Globus pallidus (tissue), 1 donor: ENCODE measurements around the gene PLB1.
A peak's percentile ranks its signal among the peaks of the same experiment; 100 is the strongest.

Experiments
- DNase-seq: peaks from one replicate; pipeline ENCODE4 v3.0.0-alpha.2; 2015; ENCODE audit warnings: low spot score

The PLB1 gene

DNA sequence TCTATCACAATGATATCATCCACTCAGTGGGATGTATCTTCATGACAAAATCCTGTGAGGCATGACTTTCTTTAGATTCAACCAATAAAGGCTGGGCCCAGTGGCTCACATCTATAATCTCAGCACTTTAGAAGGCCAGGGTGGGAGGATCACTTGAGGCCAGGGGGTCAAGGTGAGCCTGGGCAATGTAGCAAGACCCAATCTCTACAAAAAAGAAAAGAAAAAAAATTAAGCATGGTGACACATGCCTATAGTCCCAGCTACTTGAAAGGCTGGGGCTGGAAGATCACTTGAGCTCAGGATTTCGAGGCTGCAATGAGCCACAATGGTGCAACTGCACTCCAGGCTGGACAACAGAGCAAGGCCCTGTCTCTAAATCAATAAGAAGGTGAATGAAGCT is 68.0 kb downstream of the PLB1 start:
- DNase-seq = no peak

DNA sequence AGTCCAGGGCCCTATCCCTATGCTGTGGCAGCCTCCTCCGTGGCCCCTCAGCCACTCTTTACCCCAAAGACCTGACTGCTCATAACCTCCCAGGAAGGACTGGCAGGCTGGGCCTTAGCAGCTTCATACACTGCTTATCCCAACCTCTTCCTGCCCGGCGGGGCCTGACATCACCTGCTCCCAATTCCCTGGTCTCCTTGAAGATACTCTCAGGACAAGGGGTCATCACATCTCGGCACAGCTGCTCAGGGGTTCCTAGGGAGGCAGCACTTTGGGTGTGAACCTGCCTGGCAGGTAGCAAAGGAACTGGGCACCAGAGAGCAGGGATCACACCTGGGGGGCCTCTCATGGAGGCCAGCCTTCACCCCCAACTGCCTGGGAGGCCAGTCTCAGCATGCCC is 68.5 kb downstream of the PLB1 start:
- DNase-seq = no peak

DNA sequence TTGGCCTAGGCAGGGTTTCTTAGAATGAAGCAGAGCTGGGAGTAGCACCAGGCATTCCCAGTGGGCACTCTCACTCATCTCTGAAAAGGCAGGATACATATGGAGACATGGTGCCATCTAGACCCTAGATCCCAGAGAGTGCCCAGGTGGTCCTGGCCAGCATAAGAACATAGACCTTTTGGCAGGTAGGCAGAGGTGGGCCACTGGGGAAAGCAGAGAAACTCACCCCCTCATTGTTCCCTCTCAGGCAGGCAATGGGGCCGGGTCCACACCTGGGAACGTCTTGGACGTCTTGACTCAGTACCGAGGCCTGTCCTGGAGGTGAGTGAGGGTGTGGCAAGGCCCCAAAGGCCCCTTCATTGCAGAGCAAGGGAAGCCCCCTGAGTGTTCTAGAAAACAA is 69.2 kb downstream of the PLB1 start:
- no peak for DNase-seq

DNA sequence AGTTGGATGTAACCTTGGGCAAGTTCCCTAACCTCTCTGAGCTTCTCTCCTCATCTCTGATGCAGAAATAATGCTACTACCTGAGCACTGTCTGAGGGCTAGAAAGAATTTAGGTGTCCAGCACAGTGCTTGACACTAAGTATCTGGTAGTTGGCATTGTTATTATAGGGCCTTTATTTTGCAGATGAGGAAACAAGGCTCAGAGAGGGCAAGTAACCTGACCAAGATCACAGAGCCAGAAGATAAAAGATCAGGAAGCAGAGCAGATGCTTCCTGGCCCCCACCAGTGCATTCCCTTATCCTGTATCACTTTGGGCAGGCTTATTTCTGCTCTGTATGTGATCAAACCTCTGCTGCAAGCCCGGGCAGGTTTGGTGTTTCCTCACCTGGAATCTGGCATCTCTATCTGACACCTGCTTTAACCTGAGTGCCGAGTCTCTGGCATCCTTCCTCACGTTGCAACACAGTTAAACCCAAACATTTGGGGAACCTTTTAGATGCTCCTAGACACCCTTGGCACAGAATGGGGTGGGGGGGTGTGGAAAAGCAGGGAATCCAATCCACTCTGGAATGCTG is 69.9 kb downstream of the PLB1 start:
- DNase-seq = no peak

DNA sequence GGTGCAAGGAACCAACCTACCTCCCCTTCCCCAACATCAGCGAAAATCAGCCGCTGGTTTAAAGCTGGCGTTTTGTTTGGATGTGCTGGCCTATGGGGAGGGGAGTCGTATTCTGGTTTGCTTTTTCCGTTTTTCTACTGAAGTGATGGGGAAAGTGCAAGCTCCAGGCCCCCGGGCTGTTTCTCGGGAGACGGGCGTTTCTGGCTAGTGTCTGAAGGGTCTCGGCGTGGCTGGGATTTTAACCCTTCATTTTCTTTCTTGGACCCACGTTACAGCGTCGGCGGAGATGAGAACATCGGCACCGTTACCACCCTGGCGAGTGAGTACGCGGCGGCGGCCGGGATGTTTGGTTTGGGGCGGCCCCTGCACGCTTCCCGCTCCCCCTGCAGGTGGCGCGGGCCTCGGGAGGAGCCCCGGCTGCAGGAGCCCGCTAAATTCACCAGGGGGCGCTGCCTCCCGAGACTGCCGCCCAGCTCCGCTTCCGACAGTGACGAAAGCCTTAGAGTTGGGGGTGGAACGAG is 70.7 kb downstream of the PLB1 start:
- peak; percentile 80 for DNase-seq

DNA sequence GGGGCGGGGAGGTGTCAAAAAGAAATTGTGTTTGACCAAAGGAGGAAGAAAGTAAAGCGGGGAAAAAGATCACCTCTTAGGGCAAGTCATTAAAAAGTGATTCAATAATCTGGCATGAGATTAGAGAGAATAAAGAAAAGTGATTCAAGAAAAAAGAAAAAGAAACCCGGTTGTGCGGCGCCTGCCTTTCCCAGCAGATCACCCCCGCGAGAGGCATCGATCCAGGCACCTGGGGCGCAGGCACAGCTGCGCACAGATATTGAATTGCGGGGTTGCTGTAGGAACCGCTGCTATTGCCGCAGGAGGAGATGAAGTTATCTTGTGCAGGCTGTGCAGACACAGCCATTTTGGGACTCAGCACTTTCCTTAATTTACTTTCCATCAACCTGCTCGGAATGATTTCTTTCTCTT is 71.2 kb downstream of the PLB1 start:
- DNase-seq = peak; percentile 15

DNA sequence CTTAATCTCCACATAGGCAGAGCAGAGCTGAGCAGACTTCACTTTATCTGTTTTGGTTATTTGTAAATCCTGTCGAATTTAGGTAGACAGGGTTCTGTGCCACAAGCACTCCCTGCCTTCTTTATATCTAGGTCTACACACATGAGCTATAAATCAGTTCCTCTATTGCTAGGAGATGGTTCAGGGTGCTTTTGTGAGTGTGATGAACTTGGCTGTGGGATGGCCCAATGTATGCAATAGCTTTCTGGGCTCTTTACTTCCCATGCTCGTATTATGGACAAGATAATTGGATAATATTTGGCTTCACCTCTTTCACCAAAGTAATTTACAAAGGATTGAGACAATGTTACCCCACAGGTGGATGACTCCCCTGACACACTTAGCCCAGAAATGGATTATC is 72.2 kb downstream of the PLB1 start:
- DNase-seq = no peak

DNA sequence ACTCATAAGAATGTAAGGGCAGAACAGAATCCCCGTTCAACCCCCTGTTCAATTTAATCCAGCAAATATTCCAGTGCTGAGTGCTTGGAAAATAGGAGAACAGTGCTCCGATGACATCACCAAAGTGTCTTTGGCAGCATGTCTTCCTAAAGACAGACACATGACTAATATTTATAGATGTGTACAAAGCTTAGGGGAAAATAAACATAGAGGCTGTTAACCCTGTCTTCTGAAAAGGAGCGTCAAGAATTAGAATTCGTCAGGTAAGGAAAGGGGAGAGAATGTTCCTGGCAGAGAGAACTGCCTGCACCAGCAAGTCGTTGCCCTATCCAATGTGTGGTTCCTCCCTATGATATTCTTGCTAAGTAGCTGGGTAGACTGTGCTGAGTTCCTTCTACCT is 72.7 kb downstream of the PLB1 start:
- DNase-seq = no peak

DNA sequence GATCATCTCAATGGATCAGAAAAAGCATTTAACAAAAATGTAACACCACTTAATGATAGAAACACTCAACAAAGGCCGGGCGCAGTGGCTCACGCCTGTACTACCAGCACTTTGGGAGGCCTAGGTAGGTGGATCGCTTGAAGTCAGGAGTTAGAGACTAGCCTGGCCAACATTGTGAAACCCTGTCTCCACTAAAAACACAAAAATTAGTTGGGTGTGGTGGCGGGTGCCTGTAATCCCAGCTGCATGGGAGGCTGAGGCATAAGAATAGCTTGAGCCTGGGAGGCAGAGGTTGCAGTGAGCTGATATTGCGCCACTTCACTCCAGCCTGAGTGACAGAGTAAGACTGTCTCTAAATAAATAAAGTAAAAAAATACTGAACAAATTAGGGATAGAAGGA is 74.6 kb downstream of the PLB1 start:
- no peak for DNase-seq

DNA sequence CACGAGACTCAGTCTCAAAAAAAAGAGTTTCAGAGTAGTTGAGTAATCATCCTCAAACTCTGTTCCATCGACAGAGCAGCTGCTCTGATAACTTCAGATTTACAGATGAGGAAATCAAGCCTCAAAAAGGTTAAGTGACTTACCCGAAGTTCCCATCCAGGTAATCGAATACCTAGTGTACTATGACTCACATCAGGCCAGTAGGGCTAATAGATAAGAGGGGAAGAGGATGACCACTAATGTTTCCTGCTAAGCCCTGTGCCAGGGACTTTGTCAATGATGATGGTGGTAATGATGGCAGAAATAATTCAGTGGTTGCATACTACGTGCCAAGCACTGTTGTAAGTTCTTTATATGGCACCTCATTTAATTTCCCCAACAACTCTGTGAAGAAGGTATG is 80.9 kb downstream of the PLB1 start:
- DNase-seq = no peak

DNA sequence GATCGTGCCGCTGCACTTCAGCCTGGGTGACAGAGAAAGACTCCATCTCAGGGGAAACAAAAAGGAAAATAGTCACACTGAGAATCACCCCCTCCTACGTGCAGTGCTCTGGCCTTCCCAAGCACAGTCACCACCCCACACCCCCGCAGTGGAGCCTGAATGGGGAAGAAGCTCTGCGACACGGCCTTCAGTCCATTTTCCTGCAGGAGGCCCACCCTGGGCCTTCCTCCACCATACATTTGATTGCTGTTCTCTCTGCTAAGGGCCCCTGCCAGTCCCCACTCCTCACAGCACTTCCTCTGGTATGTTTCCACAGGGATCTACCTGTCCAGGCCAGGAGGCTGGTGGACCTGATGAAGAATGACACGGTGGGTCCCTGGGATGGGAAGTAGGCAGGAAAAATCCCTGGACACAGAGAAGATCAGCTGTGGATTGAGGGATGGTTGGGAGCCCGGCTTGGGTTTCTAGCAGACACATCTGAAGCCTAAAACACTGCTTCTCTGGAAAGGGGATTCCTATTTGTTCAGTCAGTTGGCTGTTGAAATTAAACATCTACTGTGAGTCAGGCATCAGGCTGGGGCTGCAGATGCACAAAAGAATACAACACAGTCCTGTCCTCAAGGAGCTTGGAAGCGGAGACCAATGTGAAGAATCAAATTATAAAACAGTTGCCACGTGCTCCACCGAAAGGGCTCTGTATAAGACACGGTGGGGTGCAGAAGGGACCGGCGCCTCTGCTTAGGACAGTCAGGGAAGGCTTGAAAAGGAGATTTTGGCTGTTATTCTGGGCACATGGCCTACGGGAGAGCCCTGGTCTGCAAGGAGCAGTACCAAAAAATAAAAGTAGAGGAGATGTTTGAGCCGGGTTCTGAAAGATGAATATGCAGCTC is 82.2 kb downstream of the PLB1 start:
- no peak for DNase-seq

DNA sequence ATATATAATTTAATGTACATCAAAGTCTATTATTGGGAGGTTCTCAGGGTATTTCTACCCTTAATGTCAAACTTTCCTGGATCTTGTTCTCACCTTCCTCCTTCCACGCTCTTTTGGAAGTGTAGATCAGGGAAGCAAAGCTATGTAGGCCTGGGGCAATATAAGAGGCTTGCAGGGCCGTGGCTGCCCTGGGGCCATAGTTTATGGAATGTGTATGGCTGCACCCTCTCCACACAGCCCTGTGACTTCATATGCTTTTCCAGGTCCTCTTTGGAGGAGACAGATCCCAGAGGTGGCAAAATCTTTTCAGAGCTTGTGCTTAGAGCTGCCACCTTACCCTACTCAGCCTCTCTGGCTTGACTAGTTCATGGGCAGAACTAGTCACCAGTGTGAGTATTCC is 82.9 kb downstream of the PLB1 start:
- DNase-seq = no peak

DNA sequence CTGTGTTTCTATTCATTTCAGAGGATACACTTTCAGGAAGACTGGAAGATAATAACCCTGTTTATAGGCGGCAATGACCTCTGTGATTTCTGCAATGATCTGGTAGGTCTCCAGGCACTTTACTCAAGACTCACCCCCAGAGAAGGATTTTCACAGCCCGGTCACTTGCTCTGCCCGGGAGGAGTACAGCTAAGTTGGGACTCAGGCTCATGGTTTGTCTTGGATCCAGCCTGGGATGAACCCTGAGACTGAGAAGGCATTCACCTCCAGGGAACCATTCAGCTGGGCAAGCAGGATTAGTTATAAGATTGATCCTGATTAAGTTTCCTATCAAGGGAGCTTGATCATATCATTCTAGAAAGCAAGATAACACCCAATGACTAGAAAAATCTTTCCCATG is 83.7 kb downstream of the PLB1 start:
- no peak for DNase-seq

DNA sequence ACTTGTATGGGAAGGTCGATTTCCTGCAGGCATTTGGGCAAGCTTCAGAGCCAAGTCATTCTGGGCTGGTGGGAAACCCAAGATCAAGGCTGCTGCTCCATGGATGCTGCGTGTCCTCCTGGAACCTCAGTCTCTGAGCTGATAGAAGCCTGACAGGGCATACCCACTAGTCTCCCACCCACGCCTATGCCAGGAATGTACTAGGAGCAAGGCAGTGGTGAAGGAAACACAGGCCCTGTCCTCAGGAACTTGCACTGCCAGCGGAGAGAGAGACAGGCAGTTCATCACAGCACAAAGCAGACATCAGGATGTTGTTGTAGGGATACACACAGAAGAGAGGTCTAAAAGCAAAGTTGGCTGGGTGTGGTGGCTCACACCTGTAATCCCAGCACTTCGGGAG is 84.2 kb downstream of the PLB1 start:
- no peak for DNase-seq

DNA sequence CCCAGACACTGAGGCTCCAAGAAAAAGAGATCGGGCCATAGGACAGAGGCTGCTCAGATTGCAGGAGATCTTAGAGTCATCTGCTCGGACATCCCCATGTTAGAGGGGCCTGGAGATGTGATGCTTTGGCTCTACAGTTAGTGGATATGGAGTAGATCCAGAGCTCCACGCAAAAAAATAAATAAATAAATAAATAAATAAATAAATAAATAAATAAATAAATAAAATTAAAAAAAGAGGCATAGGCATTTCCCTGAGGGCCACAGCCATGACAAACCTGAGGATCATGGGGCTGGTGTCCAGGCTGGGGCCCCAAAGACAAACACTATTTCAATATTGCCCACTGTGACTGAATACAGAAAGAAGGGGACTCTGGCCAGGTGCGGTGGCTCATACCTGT is 85.5 kb downstream of the PLB1 start:
- no peak for DNase-seq

DNA sequence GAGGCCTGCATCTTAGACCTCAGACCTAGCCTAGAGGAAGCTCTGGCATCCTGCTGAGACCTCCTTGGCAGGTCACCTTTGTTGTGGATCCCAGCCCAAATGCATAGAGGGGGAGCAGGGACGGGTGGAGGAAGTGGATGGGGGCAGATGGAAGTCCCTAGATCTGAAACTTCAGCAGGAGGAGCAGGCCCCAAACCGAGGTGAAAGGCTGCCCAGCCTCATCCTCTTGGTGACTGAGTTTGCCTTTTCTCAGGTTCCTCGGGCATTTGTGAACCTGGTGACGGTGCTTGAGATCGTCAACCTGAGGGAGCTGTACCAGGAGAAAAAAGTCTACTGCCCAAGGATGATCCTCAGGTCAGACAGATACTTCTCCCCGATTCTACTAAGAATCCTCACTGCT is 86.3 kb downstream of the PLB1 start:
- DNase-seq = no peak

DNA sequence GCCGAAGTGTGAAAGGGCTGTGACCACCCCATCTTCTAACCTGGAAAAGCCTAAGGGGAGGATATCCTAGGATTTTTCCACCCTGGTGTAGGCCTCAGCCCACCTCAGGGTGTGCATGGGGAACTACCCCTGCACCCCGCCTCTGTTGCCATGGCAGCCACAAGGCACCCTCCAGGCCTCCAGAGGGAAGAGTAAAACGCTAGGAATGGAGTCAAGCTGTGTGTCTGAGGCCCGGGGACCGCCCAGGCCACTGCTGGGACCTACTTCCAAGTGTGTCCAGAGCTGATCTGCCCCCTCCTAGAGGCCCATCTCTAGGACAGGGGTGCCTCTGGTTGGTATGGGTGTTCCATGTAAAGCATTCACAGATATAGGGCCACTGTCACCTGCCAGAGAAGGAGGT is 86.7 kb downstream of the PLB1 start:
- no peak for DNase-seq

DNA sequence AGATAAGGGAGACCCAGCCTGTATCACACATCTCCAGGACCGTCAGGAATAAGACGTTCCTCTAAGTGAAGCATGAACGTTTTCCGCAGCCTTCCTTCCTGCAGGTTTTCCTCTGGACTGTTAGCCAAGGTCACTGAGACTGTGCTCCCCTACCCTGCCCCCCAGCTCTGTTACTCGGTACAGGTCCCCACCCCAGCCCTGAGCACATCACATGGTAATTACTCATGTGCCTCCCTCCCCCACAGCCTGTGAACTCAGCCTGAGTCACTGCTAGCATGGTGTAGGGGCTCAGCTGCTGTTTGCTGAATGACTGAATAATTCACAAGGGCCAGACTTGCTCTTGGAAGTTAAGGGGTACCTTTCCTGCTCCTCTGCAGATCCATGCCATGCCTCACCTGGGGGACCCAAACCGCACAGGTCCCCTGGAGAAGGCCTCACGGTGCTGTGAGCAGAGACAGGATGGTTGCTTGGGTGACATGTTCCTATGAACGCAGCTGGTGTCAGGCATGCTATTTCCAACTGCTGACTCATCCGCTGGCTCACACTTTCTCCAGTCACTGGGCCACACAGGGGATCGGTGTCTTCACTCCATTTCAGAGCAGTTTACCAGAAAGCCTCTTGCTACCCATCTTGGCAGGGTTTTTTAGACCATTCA is 88.2 kb downstream of the PLB1 start:
- peak; percentile 47 for DNase-seq

DNA sequence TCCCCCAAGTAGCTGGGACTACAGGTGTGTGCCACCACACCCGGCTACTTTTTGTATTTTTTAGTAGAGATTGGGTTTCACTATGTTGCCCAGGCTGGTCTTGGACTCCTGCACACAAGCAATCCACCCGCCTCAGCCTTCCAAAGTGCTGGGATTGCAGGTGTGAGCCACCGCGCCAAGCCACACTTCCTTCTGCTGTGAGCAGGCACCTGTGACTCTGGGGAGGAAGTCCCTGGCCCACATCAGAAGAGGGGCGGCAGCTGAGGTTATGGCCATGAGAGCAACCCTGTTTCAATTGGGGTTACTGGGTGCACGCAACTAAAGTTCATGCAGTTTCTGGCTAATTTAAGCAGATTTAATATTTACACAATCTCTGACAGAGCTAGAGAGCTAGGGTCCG is 91.0 kb downstream of the PLB1 start:
- no peak for DNase-seq

DNA sequence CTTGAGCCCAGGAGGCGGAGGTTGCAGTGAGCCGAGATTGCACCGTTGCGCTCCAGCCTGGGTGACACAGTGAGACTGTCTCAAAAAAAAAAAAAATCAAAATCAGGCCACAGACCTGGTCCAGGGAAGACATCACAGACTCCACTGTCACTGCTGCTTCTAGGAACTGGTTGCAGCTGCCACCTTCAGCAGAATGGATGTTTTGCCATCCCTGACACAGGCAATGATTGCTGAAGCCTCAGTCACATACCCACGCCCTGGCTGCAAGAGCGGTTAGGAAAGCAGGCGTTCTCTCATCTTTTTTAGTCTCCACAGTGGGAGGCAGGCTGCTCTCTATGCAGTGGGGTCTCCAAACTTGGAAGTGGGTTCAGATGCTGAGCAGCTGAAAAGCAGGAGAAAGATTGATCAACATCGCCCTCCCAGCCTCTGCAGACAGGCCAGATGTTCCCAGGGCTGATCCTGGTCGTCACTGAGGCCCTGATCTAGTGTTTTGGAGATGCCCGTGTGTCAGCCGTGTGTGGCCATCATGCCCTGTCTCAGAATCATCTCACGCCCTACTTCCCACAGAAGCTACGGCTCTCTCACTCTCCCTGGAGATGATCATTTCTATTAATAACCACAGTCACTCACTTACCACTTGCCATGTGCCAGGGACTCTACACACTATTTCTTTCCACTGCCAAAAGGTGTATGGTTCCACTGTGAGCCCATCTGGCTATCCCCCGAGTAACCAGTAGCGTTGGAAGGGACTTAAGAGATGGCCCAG is 91.8 kb downstream of the PLB1 start:
- DNase-seq = no peak

DNA sequence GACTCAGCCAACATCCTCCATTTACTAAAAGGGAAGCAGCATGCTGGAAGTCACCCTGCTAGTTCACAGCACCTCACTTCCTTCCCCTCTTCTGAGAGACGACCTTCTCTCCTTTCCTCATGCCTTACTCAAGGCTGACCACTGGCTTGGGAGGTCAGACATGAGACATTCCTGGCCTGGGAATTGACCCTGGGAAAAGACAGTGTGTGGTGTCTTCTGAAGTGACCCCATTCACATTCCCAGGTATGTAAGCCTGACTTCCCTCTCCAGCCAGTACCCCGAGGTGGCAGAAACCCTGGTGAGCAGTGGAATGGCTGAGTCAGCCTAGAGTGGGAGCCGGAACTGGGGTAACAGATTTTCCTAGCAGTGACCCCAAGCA is 92.4 kb downstream of the PLB1 start:
- DNase-seq = no peak

DNA sequence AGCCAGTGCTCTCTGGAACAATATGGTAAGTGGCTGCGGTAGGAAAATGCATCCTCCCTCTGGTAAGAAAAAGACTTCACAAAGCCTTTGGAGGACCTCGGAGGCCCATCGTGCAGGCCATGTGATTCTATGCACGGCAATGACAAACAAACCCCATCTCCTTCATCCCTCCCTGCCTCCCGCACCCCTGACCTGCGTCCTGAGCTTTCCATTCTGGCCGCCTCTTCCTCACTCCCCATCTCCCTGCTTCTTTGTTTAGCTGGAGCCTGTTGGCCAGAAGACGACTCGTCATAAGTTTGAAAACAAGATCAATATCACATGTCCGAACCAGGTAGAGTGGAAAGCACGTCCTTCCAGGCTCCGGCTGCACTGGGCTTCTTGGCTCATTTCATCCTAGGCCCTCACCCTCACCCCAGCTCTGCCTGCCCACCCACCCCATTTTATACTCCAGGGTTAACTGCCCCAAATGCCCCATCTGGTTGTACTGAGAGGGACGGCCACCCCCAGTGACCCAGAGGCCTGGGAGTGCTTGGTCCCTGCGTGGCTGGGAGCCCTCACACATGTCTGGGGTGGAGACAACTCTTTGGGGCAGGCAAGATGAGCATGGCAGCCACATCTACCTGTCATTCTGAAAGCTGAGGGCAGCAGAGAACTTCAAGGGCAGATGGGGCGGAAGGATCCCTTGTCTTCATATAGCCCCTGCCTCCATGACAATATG is 94.0 kb downstream of the PLB1 start:
- no peak for DNase-seq
